ENCODE measurements around the gene BICC1.

GRCh38 chr10:58870070-58870469 is 357.4 kb downstream of the BICC1 start:
- TF ChIP-seq CTCF (IDR thresholded peaks at IDR 0.05) (no peak), POLR2A (IDR thresholded peaks at IDR 0.05) (no peak)
